Uterus (tissue), 4 donors: ENCODE data around the gene SLC4A8. TPM values are rescaled to one million over a fixed set of nuclear protein-coding genes. Genes with fewer than 3 reads are reported as not detected.

ENCODE experiments used
- DNase-seq, 2 donors: peaks; one replicate each; pipeline ENCODE4 v3.0.0-alpha.2; 2019 to 2020
- H3K27ac ChIP-seq, 2 donors: fragments of 200-600 bp; sonication (generic); 1 replicate in 1 of 2; 2 replicates in 1 of 2; pipeline ENCODE4 v1.5.1; 2016 to 2018
- H3K27me3 ChIP-seq, 2 donors: fragments of 200-600 bp; sonication (generic); one replicate each; pipeline ENCODE4 v1.5.1; 2018 to 2019; ENCODE audit warnings: control low read depth in 1 of 2
- H3K36me3 ChIP-seq, 2 donors: fragments of 200-600 bp; sonication (generic); one replicate each; pipeline ENCODE4 v1.5.1; 2019; ENCODE audit warnings: control low read depth in 1 of 2
- H3K4me1 ChIP-seq, 2 donors: fragments of 200-600 bp; sonication (generic); one replicate each; pipeline ENCODE4 v1.5.1; 2018 to 2019; ENCODE audit warnings: control low read depth in 1 of 2
- H3K4me3 ChIP-seq, 2 donors: fragments of 200-600 bp; sonication (generic); 1 replicate in 1 of 2; 2 replicates in 1 of 2; pipeline ENCODE4 v1.5.1; 2018 to 2019; ENCODE audit warnings: mild to moderate bottlenecking in 1 of 2
- H3K9me3 ChIP-seq, 2 donors: fragments of 200-600 bp; sonication (generic); one replicate each; pipeline ENCODE4 v1.5.1; 2019; ENCODE audit warnings: control low read depth in 1 of 2
- CTCF ChIP-seq, 4 experiments: fragments of 200-600 bp in 2 of 4; fragments of 450-650 bp in 2 of 4; sonication (generic) in 2 of 4; IDR thresholded peaks; one replicate each; pipeline ENCODE4 v1.5.1; 2016 to 2019; ENCODE audit warnings: antibody characterized with exemption in 4 of 4, mild to moderate bottlenecking in 2 of 4, moderate library complexity in 1 of 4
- POLR2A ChIP-seq, 2 donors: fragments of 450-650 bp; IDR thresholded peaks; one replicate each; pipeline ENCODE4 v1.6.1; 2016; ENCODE audit warnings: antibody characterized with exemption in 2 of 2, mild to moderate bottlenecking in 1 of 2, moderate library complexity in 1 of 2
- intact Hi-C: fragments of 100-400 bp; cut with DNase I; formaldehyde crosslinking; loops from one replicate; pipeline ENCODE4 v1.15.1; 2023; ENCODE audit warnings: low total_unique reads
- total RNA-seq, 4 donors: library from RNA; depleted of rRNA in 3 of 4; stranded (reverse); fragments of >200 nt in 3 of 4; gene quantifications; one replicate each; pipeline versions ENCODE4 v1.1.0 to v1.2.4, GENCODE V29; 2014 to 2023
- donor health status: DM: yes; HTN: yes; CAD: no.

The SLC4A8 gene
- total RNA-seq, 4 donors from 2014 or later = under 0.01 to 8.0 (median 1.3) TPM; not detected in 1

- Histone ChIP-seq H3K36me3 (no peaks in the 10 kb centered on the region), H3K27me3 (no peaks in the 10 kb centered on the region), H3K9me3 (no peaks in the 10 kb centered on the region), H3K4me3 (no peak overlapping the region), H3K4me1 (no peaks in the 10 kb centered on the region), H3K27ac (no peak overlapping the region)
- DNase-seq = no peak
- no peak for TF ChIP-seq CTCF (IDR thresholded peaks at IDR 0.05)
- intact Hi-C loops = no loop called here
Measured at GRCh38 chr12:51534216-51535074, 109.8 kb downstream of the SLC4A8 start.

- Histone ChIP-seq H3K4me3 (no peak overlapping the region), H3K36me3 (no peaks in the 10 kb centered on the region), H3K4me1 (no peaks in the 10 kb centered on the region), H3K9me3 (no peaks in the 10 kb centered on the region), H3K27me3 (no peaks in the 10 kb centered on the region), H3K27ac (no peak overlapping the region)
- intact Hi-C loops = no loop called here
- DNase-seq = no peak
- TF ChIP-seq POLR2A (IDR thresholded peaks at IDR 0.05) = no peak
- no peak for TF ChIP-seq CTCF (IDR thresholded peaks at IDR 0.05)
Measured at GRCh38 chr12:51536159-51536558, 111.5 kb downstream of the SLC4A8 start.

- Histone ChIP-seq H3K4me1 (no peaks in the 10 kb centered on the region), H3K27me3 (no peaks in the 10 kb centered on the region), H3K27ac (no peak overlapping the region), H3K9me3 (no peaks in the 10 kb centered on the region), H3K36me3 (no peaks in the 10 kb centered on the region), H3K4me3 (no peak overlapping the region)
- no peak for DNase-seq
- TF ChIP-seq POLR2A (IDR thresholded peaks at IDR 0.05) (no peak), CTCF (IDR thresholded peaks at IDR 0.05) (no peak)
- intact Hi-C loops = no loop called here
Measured at GRCh38 chr12:51538149-51538548, 113.5 kb downstream of the SLC4A8 start.

- no peak overlapping the region for H3K4me3 ChIP-seq
- no peaks in the 10 kb centered on the region for H3K4me1 ChIP-seq
- no peaks in the 10 kb centered on the region for H3K27me3 ChIP-seq
- DNase-seq = no peak
- H3K9me3 ChIP-seq = no peaks in the 10 kb centered on the region
- H3K36me3 ChIP-seq = no peaks in the 10 kb centered on the region
- intact Hi-C loops = no loop called here
- no peak overlapping the region for H3K27ac ChIP-seq
- TF ChIP-seq POLR2A (IDR thresholded peaks at IDR 0.05) (no peak), CTCF (IDR thresholded peaks at IDR 0.05) (no peak)
Measured at GRCh38 chr12:51538599-51538998, 114.0 kb downstream of the SLC4A8 start.

- Histone ChIP-seq H3K27ac (no peak overlapping the region), H3K4me3 (no peak overlapping the region), H3K9me3 (no peaks in the 10 kb centered on the region), H3K4me1 (no peaks in the 10 kb centered on the region), H3K36me3 (no peaks in the 10 kb centered on the region), H3K27me3 (no peaks in the 10 kb centered on the region)
- no peak for TF ChIP-seq CTCF (IDR thresholded peaks at IDR 0.05)
- DNase-seq = no peak
- intact Hi-C loops = no loop called here
Measured at GRCh38 chr12:51540996-51541395, 116.4 kb downstream of the SLC4A8 start.
